HG03432 (cell line): ENCODE measurements around the gene NFKBIL1.

Experiments used
- ATAC-seq: cut with Tn5 transposase; IDR thresholded peaks from one replicate; pipeline ENCODE4 v1.9.1; 2021; ENCODE audit warnings: mild to moderate bottlenecking, moderate library complexity; ENCODE audit not compliant: unreplicated experiment

Gene NFKBIL1

GRCh38 chr6:31559958-31560696, 12.7 kb downstream of the NFKBIL1 start:
- peak; percentile 68 for ATAC-seq

GRCh38 chr6:31560697-31561058, 13.3 kb downstream of the NFKBIL1 start:
- ATAC-seq, result no peak

- ATAC-seq, result no peak
Measured at GRCh38 chr6:31567531-31568370, 20.3 kb downstream of the NFKBIL1 start.

GRCh38 chr6:31568537-31568961, 21.1 kb downstream of the NFKBIL1 start:
- peak; percentile 66 for ATAC-seq

GRCh38 chr6:31569861-31570536, 22.6 kb downstream of the NFKBIL1 start:
- ATAC-seq, result no peak

GRCh38 chr6:31572041-31572911, 24.9 kb downstream of the NFKBIL1 start, which contains the start of gene LTA:
Gene LTA (plus strand): TSS chr6:31572289. CDS start chr6:31572743, 454 bp downstream.
- ATAC-seq, result peak; percentile 33

GRCh38 chr6:31573239-31574105, 26.1 kb downstream of the NFKBIL1 start:
- no peak for ATAC-seq

- ATAC-seq, result no peak
Measured at GRCh38 chr6:31574106-31575061, 27.0 kb downstream of the NFKBIL1 start.

GRCh38 chr6:31575335-31575901, 28.0 kb downstream of the NFKBIL1 start, which contains the start of gene TNF:
Gene TNF (plus strand): TSS chr6:31575565. CDS start chr6:31575742, 177 bp downstream.
- no peak for ATAC-seq

GRCh38 chr6:31575952-31576685, 28.7 kb downstream of the NFKBIL1 start:
- ATAC-seq, result no peak

GRCh38 chr6:31576897-31577578, 29.6 kb downstream of the NFKBIL1 start:
- no peak for ATAC-seq

- no peak for ATAC-seq
Measured at GRCh38 chr6:31577579-31577966, 30.2 kb downstream of the NFKBIL1 start.

GRCh38 chr6:31578184-31579118, 31.0 kb downstream of the NFKBIL1 start:
- no peak for ATAC-seq

- no peak for ATAC-seq
Measured at GRCh38 chr6:31579119-31579505, 31.7 kb downstream of the NFKBIL1 start.

- no peak for ATAC-seq
Measured at GRCh38 chr6:31579546-31580437, 32.4 kb downstream of the NFKBIL1 start.
